Activated B cell treated with CpG ODN at 0.5 μM for 24 hours (primary cell): Measurements from ENCODE around the gene SLX9. TPM values are rescaled to one million over a fixed set of nuclear protein-coding genes. Genes with fewer than 3 reads are reported as not detected.

ENCODE experiments used
- ATAC-seq: fragments of 200-7000 bp; cut with Tn5 transposase; one replicate; pipeline ENCODE4 v1.10.0; 2021; ENCODE audit warnings: low read depth, mild to moderate bottlenecking, moderate library complexity
- CTCF ChIA-PET: fragments of 350-600 bp; sonication (Branson Sonifier 250); formaldehyde crosslinking; loops from one replicate; lab custom pipeline; 2021; ENCODE audit warnings: antibody characterized with exemption; lab: Charles Lee
- POLR2A ChIA-PET: fragments of 350-600 bp; sonication (Branson Sonifier 250); formaldehyde crosslinking; loops from one replicate; lab custom pipeline; 2021; ENCODE audit warnings: antibody characterized with exemption; lab: Charles Lee
- DNase-seq: peaks from one replicate; pipeline ENCODE4 v3.0.0; 2022
- H3K27ac Mint-ChIP-seq: one replicate; pipeline ENCODE4 v1.8.0; 2020; ENCODE audit warnings: mixed read lengths
- H3K27me3 Mint-ChIP-seq: one replicate; pipeline ENCODE4 v1.8.0; 2021; ENCODE audit warnings: mixed read lengths
- H3K36me3 Mint-ChIP-seq: one replicate; pipeline ENCODE4 v1.8.0; 2021; ENCODE audit warnings: low read depth, mixed read lengths
- H3K4me1 Mint-ChIP-seq: one replicate; pipeline ENCODE4 v1.8.0; 2021; ENCODE audit warnings: mixed read lengths
- H3K4me3 Mint-ChIP-seq: one replicate; pipeline ENCODE4 v1.8.0; 2020; ENCODE audit warnings: mild to moderate bottlenecking, mixed read lengths
- H3K9me3 Mint-ChIP-seq: one replicate; pipeline ENCODE4 v1.8.0; 2020; ENCODE audit warnings: mixed read lengths
- intact Hi-C: fragments of 100-400 bp; cut with micrococcal nuclease; formaldehyde crosslinking; loops from one replicate; pipeline ENCODE4 v1.15.1; 2024
- total RNA-seq: library from RNA; stranded (reverse); gene quantifications from 2 replicates; pipeline ENCODE4 v1.2.3, GENCODE V29; 2022
- TF ChIP-seq, protein P1 (sequence below): fragments of 200-600 bp; IDR thresholded peaks from one replicate; pipeline ENCODE4 v1.8.0; 2022; ENCODE audit warnings: antibody characterized with exemption, mild to moderate bottlenecking

SLX9 gene
- total RNA-seq, 1 donor from 2014 or later: 26.0 TPM

- Mint-ChIP-seq H3K4me3 (no peak overlapping the region), H3K36me3 (no peaks in the 10 kb centered on the region), H3K27ac (no peak overlapping the region), H3K4me1 (no peaks in the 10 kb centered on the region), H3K9me3 (peaks cover 3% of the 10 kb centered on the region), H3K27me3 (peaks cover 38% of the 10 kb centered on the region)
- TF ChIP-seq, protein P1, sequence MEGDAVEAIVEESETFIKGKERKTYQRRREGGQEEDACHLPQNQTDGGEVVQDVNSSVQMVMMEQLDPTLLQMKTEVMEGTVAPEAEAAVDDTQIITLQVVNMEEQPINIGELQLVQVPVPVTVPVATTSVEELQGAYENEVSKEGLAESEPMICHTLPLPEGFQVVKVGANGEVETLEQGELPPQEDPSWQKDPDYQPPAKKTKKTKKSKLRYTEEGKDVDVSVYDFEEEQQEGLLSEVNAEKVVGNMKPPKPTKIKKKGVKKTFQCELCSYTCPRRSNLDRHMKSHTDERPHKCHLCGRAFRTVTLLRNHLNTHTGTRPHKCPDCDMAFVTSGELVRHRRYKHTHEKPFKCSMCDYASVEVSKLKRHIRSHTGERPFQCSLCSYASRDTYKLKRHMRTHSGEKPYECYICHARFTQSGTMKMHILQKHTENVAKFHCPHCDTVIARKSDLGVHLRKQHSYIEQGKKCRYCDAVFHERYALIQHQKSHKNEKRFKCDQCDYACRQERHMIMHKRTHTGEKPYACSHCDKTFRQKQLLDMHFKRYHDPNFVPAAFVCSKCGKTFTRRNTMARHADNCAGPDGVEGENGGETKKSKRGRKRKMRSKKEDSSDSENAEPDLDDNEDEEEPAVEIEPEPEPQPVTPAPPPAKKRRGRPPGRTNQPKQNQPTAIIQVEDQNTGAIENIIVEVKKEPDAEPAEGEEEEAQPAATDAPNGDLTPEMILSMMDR: no peak
- POLR2A ChIA-PET: no interaction called here
- ATAC-seq (no peak), DNase-seq (no peak)
- intact Hi-C loops: loop anchor here (10.0 kb wide), 1 partner anchor 113 kb away; no protein-coding TSS in a partner anchor
- CTCF ChIA-PET: interaction anchor here (1.3 kb wide), 1 partner anchor 126 kb away, joined by 4 read pairs; no protein-coding TSS in a partner anchor
Measured at GRCh38 chr21:45011426-45011825, 71.6 kb downstream of the SLX9 start.

GRCh38 chr21:45011911-45012661 lies 72.3 kb downstream of the SLX9 start:
- CTCF ChIA-PET: no interaction called here
- TF ChIP-seq, protein P1: no peak
- Mint-ChIP-seq H3K4me1 (no peaks in the 10 kb centered on the region), H3K27me3 (peaks cover 42% of the 10 kb centered on the region), H3K36me3 (no peaks in the 10 kb centered on the region), H3K27ac (no peak overlapping the region), H3K4me3 (no peak overlapping the region), H3K9me3 (no peaks in the 10 kb centered on the region)
- ATAC-seq: no peak
- DNase-seq: no peak
- POLR2A ChIA-PET: no interaction called here
- intact Hi-C loops: loop anchor here (10.0 kb wide), 1 partner anchor 113 kb away; no protein-coding TSS in a partner anchor

GRCh38 chr21:45012662-45013259 lies 72.9 kb downstream of the SLX9 start:
- Mint-ChIP-seq H3K4me1 (peaks cover 4% of the 10 kb centered on the region), H3K27ac (no peak overlapping the region), H3K9me3 (no peaks in the 10 kb centered on the region), H3K36me3 (no peaks in the 10 kb centered on the region), H3K27me3 (peaks cover 44% of the 10 kb centered on the region), H3K4me3 (no peak overlapping the region)
- intact Hi-C loops: loop anchor here (10.0 kb wide), 1 partner anchor 112 kb away; no protein-coding TSS in a partner anchor
- ChIA-PET CTCF (no interaction called here), POLR2A (no interaction called here)
- TF ChIP-seq, protein P1: no peak
- no peak for ATAC-seq
- DNase-seq: no peak

GRCh38 chr21:45013260-45013841 lies 73.5 kb downstream of the SLX9 start:
- intact Hi-C loops: loop anchor here (10.0 kb wide), 1 partner anchor 111 kb away; no protein-coding TSS in a partner anchor
- TF ChIP-seq, protein P1: no peak
- H3K4me3 Mint-ChIP-seq: no peak overlapping the region
- no peaks in the 10 kb centered on the region for H3K36me3 Mint-ChIP-seq
- DNase-seq (no peak), ATAC-seq (no peak)
- H3K4me1 Mint-ChIP-seq: peaks cover 7% of the 10 kb centered on the region
- no peaks in the 10 kb centered on the region for H3K9me3 Mint-ChIP-seq
- CTCF ChIA-PET: interaction anchor here (0.6 kb wide), 1 partner anchor 132 kb away, joined by 4 read pairs; no protein-coding TSS in a partner anchor
- H3K27me3 Mint-ChIP-seq: peaks cover 46% of the 10 kb centered on the region
- no peak overlapping the region for H3K27ac Mint-ChIP-seq
- POLR2A ChIA-PET: no interaction called here
